NT2/D1 (cell line): ENCODE data around the gene PSG1.

Experiments used
- DNase-seq: peaks from one replicate; pipeline ENCODE4 v3.0.0-alpha.2; 2011; ENCODE audit warnings: low read depth, low spot score
- H3K27me3 ChIP-seq: 2 replicates; pipeline ENCODE4 v1.6.0; 2011; ENCODE audit warnings: mild to moderate bottlenecking; ENCODE audit not compliant: insufficient read length, insufficient read depth
- H3K36me3 ChIP-seq: 2 replicates; pipeline ENCODE4 v1.6.1; 2011; ENCODE audit warnings: mild to moderate bottlenecking, low read length, mixed read lengths; ENCODE audit not compliant: insufficient read depth, insufficient read length
- H3K4me1 ChIP-seq: 2 replicates; pipeline ENCODE4 v1.5.1; 2011; ENCODE audit not compliant: insufficient read depth, insufficient read length
- H3K4me3 ChIP-seq: 2 replicates; pipeline ENCODE4 v1.5.1; 2011; ENCODE audit warnings: low read depth; ENCODE audit not compliant: insufficient read length
- H3K9ac ChIP-seq: 2 replicates; pipeline ENCODE4 v1.6.0; 2011; ENCODE audit warnings: low read depth; ENCODE audit not compliant: insufficient read length
- H3K9me3 ChIP-seq: 2 replicates; pipeline ENCODE4 v1.5.1; 2011; ENCODE audit warnings: mild to moderate bottlenecking, low read length; ENCODE audit not compliant: insufficient read depth
- SUZ12 ChIP-seq: IDR thresholded peaks from 2 replicates; pipeline ENCODE4 v1.6.1; 2011; ENCODE audit not compliant: insufficient read length, insufficient read depth; ENCODE audit errors: extremely low read depth
- YY1 ChIP-seq: IDR thresholded peaks from 2 replicates; pipeline ENCODE4 v1.6.1; 2011; ENCODE audit not compliant: insufficient read length, insufficient read depth
- ZNF274 ChIP-seq: IDR thresholded peaks from 2 replicates; pipeline ENCODE4 v1.6.1; 2011; ENCODE audit warnings: mild to moderate bottlenecking, low read depth, low read length

Gene PSG1

GRCh38 chr19:42816894-42817293 is 62.6 kb downstream of the PSG1 start:
- Histone ChIP-seq H3K36me3 (no peaks in the 10 kb centered on the region), H3K9ac (no peak overlapping the region), H3K4me3 (no peak overlapping the region), H3K9me3 (no peaks in the 10 kb centered on the region; the same call in 1 of the 2 replicates), H3K27me3 (no peaks in the 10 kb centered on the region), H3K4me1 (no peaks in the 10 kb centered on the region)
- TF ChIP-seq SUZ12 (no peak), ZNF274 (no peak), YY1 (no peak)
- DNase-seq = peak; percentile 8
